Inflammatory macrophage treated with lipopolysaccharide for 4 hours (primary cell): ENCODE results near the gene EGFR.

Source experiments
- DNase-seq: peaks from one replicate; pipeline ENCODE4 v3.0.0-alpha.2; 2020

EGFR gene

GRCh38 chr7:55085511-55086412 is 66.9 kb downstream of the EGFR start:
- no peak for DNase-seq

GRCh38 chr7:55086413-55087201 is 67.8 kb downstream of the EGFR start:
- DNase-seq = no peak

- DNase-seq = no peak
These were observed 68.7 kb downstream of the EGFR start for GRCh38 chr7:55087521-55087961.

GRCh38 chr7:55088107-55088506 is 69.3 kb downstream of the EGFR start:
- DNase-seq = no peak

DNA sequence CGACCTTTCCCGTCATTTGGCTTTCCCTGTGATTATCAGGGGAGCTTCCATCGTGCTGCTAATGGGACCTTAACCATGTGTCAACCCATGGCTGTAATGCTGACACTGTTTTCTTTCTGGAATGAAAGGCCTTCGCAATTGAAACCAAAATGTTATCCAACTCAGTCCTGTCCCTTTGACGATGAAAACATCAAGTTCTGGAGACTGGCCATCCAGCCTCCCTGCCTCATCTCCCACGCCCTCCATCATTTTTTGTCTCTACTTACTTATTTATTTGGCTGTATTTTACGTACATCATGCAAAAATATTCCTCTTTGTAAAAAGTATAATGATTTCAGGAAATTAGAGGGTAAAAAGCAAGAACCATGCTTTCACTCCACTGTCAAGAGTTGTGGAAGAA is 69.8 kb downstream of the EGFR start:
- DNase-seq = no peak

DNA sequence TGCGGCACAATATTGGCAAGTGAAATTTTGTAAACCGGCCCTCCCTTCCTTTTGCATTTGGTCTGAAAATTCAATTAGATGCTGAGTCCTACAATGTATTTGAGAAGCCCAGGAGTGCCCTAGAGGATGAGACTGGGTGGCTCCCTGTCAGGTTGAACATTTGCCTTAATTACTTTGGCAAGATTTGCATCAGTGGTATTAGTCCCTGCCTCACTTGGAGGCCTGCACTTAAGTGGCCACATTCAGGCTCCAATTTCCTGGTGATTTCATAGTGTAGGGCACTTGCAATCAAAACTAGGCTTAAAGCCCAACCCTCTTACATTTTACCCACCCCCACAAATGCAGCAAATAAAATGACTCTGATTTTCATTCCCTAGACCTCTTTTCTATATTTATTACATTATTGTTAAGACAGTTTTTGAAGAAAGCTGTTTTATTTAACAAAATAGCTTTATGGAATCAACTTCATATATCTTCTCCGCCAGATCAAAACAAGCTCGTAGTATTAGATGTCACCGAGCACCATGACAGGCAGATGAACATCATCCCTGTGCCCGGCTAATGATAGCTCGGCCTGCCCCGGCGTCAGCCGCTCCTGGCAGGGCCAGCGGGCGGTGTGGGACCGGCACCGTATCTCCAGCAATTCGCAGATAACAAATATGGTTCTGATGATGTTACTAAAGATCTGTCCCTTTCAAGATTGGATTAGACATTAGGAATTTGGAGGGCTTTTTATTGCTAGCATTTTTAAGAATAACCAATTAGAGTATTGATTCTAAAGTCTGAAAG is 73.6 kb downstream of the EGFR start:
- DNase-seq = no peak

- no peak for DNase-seq
These were observed 74.2 kb downstream of the EGFR start for GRCh38 chr7:55092975-55093373.

GRCh38 chr7:55093674-55094073 is 74.9 kb downstream of the EGFR start:
- DNase-seq = no peak

DNA sequence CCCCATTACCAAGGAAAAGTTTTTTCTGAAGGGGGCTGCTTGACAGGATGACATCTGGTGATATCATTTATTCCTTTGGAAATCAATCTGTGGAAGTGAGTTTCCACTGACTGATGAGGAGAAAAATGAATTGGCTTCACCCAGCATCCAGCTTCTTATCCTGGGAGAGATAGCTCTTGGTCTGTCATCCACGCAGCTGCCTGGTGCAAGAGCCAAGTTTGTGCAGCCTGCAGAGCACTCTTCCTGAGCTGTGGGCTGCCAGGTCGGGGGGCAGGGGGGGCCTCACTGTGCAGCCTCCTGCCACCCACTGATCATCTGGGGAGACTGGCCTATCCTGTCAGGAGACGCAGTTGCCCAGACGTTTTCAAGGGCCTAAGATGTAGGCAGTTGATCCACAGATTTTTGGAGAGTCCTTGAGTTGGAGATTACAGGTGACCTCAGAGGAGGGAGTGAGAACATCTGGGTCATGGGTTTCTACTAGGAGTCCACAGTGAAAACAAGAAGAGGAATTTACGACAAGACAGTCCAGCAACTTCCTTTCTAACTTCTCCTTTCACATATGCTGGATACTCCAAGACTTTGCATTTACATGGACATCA is 75.4 kb downstream of the EGFR start:
- DNase-seq = no peak

DNA sequence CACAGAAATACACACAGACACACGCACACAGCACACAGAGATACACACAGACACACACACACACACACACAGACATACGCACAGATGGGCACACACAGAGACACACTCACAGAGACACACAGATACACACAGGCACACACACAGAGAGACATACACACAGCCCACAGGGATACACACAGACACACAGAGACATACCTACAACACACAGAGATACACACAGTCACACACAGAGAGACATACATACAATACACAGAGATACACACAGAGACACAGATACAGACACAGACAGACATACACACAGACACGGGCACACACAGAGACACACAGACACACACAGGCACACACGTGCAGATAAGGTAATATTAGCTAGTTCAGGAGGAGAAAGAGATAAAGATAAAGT is 76.9 kb downstream of the EGFR start:
- DNase-seq = no peak

GRCh38 chr7:55096323-55096722 is 77.5 kb downstream of the EGFR start:
- DNase-seq = no peak

GRCh38 chr7:55097100-55097499 is 78.3 kb downstream of the EGFR start:
- no peak for DNase-seq

DNA sequence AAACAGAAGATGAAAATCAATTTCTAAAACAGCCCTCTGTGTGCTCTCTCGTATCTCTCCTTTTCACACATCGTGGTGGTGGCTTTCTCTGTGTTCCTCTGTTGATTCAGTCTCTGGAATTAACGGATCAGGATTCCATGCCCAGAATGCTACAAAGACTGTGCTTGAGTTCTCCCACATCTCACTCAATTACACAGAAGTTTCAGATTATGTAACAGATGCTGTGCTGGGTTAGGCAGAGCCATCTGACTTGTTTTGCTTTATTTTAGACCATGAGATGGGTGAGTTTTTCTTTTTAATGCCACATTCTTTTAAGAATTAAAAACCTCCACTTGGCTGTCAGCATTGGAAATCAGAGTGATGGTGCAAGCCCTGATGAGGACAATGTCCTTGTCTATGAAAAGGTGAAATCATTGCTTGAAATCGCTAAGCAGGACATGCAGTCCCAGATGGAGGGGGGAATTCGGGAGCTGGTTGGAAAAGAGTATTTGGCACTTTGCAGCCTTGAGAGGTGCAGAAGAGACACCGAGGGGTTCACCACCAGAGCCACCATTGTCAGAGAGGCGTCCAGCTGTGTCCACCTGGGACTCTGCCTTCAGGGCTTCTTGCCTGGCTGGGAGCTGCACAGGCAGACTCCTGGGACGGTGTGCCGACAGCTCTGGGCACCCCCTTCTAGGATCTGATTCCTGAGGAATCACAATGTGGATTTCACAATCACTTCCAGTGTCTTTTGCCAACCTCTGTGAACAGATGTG is 80.4 kb downstream of the EGFR start:
- no peak for DNase-seq

- no peak for DNase-seq
These were observed 81.2 kb downstream of the EGFR start for GRCh38 chr7:55099821-55100543.

DNA sequence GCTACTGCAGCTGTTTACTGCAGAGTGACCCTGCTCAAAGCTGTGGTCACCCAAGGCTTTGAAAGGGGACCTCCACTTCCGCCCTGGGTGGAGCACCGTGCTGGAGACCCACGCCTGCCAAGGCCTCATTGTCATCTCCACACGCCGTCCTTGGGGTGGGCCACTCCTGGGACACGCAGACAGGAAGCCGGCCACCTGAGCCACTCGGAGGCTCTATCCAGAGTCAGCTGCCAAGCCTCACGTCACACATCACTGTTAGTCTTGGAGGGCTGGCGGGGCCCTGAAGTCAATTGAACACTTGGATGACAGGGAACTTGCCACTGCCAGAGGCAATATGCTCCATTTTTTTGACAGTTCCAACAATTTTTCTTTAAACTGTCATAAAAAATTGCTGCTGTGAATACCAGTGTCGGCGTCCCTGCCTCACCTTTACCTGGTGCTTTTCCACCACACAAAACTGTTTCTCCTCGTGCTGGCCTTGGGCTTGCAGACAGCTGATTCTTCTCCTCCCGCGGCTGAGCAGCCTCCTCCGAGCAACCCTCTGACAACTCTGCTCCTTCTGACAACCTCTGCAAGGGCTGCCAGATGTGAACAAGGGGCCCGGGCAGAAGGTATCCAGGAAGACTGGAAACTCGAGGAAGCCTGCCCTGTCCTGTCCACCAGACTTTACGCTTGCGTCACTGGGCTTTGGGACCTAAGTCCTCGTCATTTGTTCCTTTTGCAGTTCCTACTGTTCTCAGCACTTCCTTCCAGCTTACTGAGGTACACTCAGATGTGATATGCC is 81.9 kb downstream of the EGFR start:
- DNase-seq = no peak

GRCh38 chr7:55101359-55101758 is 82.5 kb downstream of the EGFR start:
- no peak for DNase-seq

DNA sequence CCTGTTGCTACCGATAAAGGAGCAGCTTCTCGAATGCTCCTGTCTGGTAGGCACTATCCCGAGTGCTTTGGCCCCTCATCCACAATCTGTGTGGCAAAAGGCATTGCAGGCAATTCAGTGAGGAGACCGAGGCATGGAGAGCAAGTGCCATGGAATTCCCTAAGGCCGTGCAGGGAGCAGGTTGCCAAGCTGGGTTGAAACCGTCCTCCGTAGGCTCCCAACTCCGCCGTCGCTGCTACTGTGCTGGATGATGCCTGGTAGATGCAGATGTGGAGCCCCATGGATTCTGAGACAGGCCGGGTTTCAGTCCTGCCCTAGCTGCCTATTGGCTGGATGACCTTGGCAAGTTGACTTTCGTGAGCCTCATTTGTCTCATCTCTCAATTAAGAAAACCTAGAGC is 85.3 kb downstream of the EGFR start:
- DNase-seq = no peak

GRCh38 chr7:55104712-55105433 is 86.1 kb downstream of the EGFR start:
- no peak for DNase-seq

GRCh38 chr7:55105952-55106351 is 87.1 kb downstream of the EGFR start:
- no peak for DNase-seq

DNA sequence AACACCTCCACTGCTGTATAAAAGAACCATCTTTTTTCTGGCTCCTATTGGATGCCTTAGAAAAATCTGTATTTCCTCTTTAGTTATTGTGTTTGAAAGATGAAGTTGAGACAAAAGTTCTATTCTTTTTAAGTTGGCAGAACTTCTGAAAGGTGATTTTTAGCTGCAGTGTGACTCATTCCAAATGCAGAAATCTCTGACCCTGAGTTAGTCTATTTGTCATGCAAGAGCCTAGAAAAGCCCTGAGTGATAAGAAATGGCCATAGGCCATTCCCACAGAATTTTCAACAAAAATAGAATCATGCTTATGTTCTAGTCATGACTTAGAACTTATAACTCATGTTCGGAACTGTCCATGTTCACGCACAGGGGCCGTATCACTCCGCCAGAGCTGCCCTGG is 89.1 kb downstream of the EGFR start:
- DNase-seq = no peak
